Osteoblast (primary cell): Measurements from ENCODE around the gene MYO3B. TPM values are rescaled to one million over a fixed set of nuclear protein-coding genes. Genes with fewer than 3 reads are reported as not detected.

Experiments used
- DNase-seq: peaks from one replicate; pipeline ENCODE4 v3.0.0; 2011; ENCODE audit warnings: low spot score, mixed read lengths; ENCODE audit not compliant: insufficient read length; ENCODE audit errors: missing footprints
- H2AFZ ChIP-seq: 2 replicates; pipeline ENCODE4 v1.6.0; 2011; ENCODE audit warnings: mild to moderate bottlenecking, low read length
- H3K27ac ChIP-seq: 2 replicates; pipeline ENCODE4 v1.5.1; 2011; ENCODE audit warnings: mild to moderate bottlenecking, low read depth, low read length, moderate library complexity
- H3K27me3 ChIP-seq: 2 replicates; pipeline ENCODE4 v1.6.0; 2012; ENCODE audit warnings: mild to moderate bottlenecking, control low read depth, inconsistent platforms, low read length, moderate library complexity; ENCODE audit not compliant: insufficient read depth
- H3K36me3 ChIP-seq: 2 replicates; pipeline ENCODE4 v1.5.1; 2011; ENCODE audit warnings: mild to moderate bottlenecking, low read length, control low read depth, moderate library complexity; ENCODE audit not compliant: insufficient read depth
- H3K4me1 ChIP-seq: 2 replicates; pipeline ENCODE4 v1.5.1; 2011; ENCODE audit warnings: mild to moderate bottlenecking, low read length, control low read depth, moderate library complexity; ENCODE audit not compliant: insufficient read depth
- H3K4me2 ChIP-seq: 2 replicates; pipeline ENCODE4 v1.6.0; 2011; ENCODE audit warnings: mild to moderate bottlenecking, low read length; ENCODE audit not compliant: insufficient read depth
- H3K4me3 ChIP-seq: fragments of 200-600 bp; sonication (generic); 3 replicates; pipeline ENCODE4 v1.5.1; 2012; ENCODE audit warnings: mild to moderate bottlenecking, low read length, inconsistent platforms; ENCODE audit not compliant: insufficient read depth
- H3K79me2 ChIP-seq: 2 replicates; pipeline ENCODE4 v1.6.0; 2012; ENCODE audit warnings: mild to moderate bottlenecking, low read length, control low read depth, inconsistent platforms; ENCODE audit not compliant: insufficient read depth
- H3K9me3 ChIP-seq: 2 replicates; pipeline ENCODE4 v1.5.1; 2011; ENCODE audit warnings: low read depth, low read length, control low read depth
- H4K20me1 ChIP-seq: 2 replicates; pipeline ENCODE4 v1.6.0; 2012; ENCODE audit warnings: mild to moderate bottlenecking, low read length, control low read depth; ENCODE audit not compliant: insufficient read depth
- CTCF ChIP-seq: IDR thresholded peaks from 2 replicates; pipeline ENCODE4 v1.5.1; 2011; ENCODE audit warnings: mild to moderate bottlenecking, low read depth, low read length, moderate library complexity; ENCODE audit errors: extremely low read depth
- total RNA-seq: library from RNA; depleted of rRNA; stranded (reverse); fragments of >200 nt; gene quantifications from 2 replicates; pipeline ENCODE4 v1.2.3, GENCODE V29; 2012

The MYO3B gene
- total RNA-seq, 1 donor = 0.36 TPM

DNA sequence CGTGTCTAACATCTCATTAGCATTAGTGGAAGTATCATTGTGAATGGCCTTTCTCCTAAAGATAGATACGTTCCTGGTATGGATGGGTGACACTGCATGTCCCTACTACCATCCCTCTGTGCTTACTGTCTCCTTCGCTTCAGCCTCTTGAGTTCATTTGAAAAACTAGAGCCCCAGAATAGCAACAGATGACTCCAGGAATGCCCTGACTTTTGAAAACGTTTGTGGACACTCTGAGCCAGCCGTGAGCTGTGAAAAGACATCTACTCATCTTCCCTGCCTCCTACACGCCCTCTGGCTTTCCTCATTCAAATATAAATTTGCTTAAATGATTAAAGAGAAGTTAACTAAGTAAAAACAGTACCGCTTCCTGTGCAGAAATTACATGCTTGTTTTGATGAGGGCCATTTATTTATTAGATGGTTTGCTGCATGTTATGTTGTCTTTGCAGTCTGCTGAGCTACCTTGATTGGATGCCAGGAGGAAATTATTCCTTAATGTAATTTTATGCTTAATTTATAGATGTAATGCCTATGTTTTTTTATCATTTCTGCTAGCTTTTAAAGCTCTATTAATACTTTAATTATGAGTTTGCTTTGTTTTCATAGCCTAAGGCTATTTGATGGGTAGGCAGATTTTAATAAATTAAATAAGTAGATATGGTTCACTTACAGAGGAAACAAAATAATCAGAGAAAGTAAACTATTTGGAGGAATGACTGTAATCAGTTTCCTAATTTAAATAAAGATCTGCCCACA, 32.1 kb upstream of the MYO3B start:
- H3K4me3 ChIP-seq = no peak overlapping the region
- no peaks in the 10 kb centered on the region for H4K20me1 ChIP-seq
- no peak overlapping the region for H3K4me2 ChIP-seq
- DNase-seq = peak; percentile 39
- no peaks in the 10 kb centered on the region for H3K36me3 ChIP-seq
- no peak for TF ChIP-seq CTCF
- no peaks in the 10 kb centered on the region for H3K9me3 ChIP-seq
- H2AFZ ChIP-seq = no peak overlapping the region
- no peaks in the 10 kb centered on the region for H3K79me2 ChIP-seq
- H3K27ac ChIP-seq = no peak overlapping the region
- peaks cover 16% of the 10 kb centered on the region for H3K27me3 ChIP-seq
- no peaks in the 10 kb centered on the region for H3K4me1 ChIP-seq

DNA sequence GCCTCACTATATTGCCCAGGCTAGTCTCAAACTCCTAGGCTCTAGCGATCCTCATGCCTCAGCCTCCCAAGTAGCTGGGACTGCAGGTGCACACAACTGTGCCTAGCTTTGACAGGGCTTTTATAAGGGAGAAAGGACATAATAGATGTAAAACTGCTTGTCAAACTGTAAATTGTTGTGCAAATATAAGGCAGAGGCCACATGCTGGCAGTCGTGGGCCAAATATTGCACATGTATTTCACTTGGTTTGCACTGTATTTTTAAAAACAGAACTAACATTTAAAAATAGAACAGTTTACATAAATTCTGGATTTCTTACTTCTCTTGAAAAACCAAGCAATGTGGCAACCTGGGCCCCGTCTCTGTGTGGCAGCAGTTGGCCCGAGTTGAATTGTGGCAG, 31.2 kb upstream of the MYO3B start:
- no peaks in the 10 kb centered on the region for H3K9me3 ChIP-seq
- no peaks in the 10 kb centered on the region for H3K36me3 ChIP-seq
- H3K79me2 ChIP-seq = no peaks in the 10 kb centered on the region
- H3K4me1 ChIP-seq = no peaks in the 10 kb centered on the region
- H2AFZ ChIP-seq = no peak overlapping the region
- no peak for DNase-seq
- no peak overlapping the region for H3K4me2 ChIP-seq
- H3K27ac ChIP-seq = no peak overlapping the region
- TF ChIP-seq CTCF = no peak
- H4K20me1 ChIP-seq = no peaks in the 10 kb centered on the region
- H3K4me3 ChIP-seq = no peak overlapping the region
- peaks cover 16% of the 10 kb centered on the region for H3K27me3 ChIP-seq

- H2AFZ ChIP-seq = no peak overlapping the region
- no peak overlapping the region for H3K4me3 ChIP-seq
- H3K27me3 ChIP-seq = peaks cover 11% of the 10 kb centered on the region
- no peak overlapping the region for H3K27ac ChIP-seq
- no peaks in the 10 kb centered on the region for H4K20me1 ChIP-seq
- no peak for DNase-seq
- no peak overlapping the region for H3K4me2 ChIP-seq
- no peaks in the 10 kb centered on the region for H3K9me3 ChIP-seq
- no peaks in the 10 kb centered on the region for H3K4me1 ChIP-seq
- H3K79me2 ChIP-seq = no peaks in the 10 kb centered on the region
- H3K36me3 ChIP-seq = no peaks in the 10 kb centered on the region
- no peak for TF ChIP-seq CTCF
Measured at GRCh38 chr2:170147576-170147975, 30.4 kb upstream of the MYO3B start.

GRCh38 chr2:170148161-170148560, 29.8 kb upstream of the MYO3B start:
- Histone ChIP-seq H3K9me3 (no peaks in the 10 kb centered on the region), H3K4me2 (no peak overlapping the region), H3K27me3 (peaks cover 9% of the 10 kb centered on the region), H4K20me1 (no peaks in the 10 kb centered on the region), H3K4me3 (no peak overlapping the region), H3K79me2 (no peaks in the 10 kb centered on the region), H3K4me1 (no peaks in the 10 kb centered on the region), H3K27ac (no peak overlapping the region), H2AFZ (no peak overlapping the region), H3K36me3 (no peaks in the 10 kb centered on the region)
- no peak for DNase-seq
- no peak for TF ChIP-seq CTCF
